ENCODE results near the gene MUC16.
"Not testable (repeated sequence)": the region's sequence is repeated elsewhere in the genome, so short reads cannot be mapped to it uniquely, and the experiment has no call there.

Gene MUC16

DNA sequence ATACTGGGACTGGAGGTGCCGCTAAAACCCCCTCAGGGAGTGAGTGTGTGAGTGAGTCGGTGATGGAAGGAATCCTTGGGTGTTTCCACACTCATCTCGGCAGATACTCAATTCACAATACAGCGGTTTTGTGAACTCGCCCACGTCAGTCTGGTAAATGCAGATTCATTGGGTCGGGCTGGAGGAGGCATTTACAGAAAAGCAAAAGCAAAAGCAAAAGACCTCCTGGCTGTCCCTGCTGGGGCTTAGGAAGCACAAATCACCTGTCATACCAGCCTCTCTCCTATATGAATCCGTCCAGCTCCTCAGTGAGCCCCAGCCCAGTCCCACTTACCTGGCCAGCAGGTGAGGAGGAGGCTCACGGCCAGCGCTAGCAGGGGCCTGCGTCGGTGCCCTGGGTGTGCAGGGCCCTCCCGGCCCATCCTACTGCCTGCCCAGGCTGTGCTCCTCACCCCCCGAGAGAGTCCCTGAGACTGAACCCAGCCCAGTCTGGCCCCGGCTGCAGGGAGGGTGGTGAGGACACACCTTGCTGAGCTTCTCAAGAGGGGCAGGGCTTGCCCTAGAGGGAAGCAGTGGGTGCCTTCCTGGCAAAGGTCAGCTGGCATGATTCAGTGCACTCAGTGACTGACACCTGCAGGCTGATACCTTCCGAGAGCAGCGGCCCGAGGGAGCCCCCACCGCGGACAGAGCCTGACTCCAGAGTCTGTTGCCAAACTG is at the start of gene MUC16:
Gene MUC16, minus strand, starts transcription at position 475 of the 717 bp plus-strand sequence.
- DNase-seq = no peak

- DNase-seq = no peak
These were observed 48.9 kb upstream of the MUC16 start for GRCh38 chr19:9058905-9059667.

- DNase-seq = no peak
These were observed 47.5 kb upstream of the MUC16 start for GRCh38 chr19:9057505-9058258.

GRCh38 chr19:9056131-9056530 is 45.9 kb upstream of the MUC16 start:
- not testable (repeated sequence) for DNase-seq

GRCh38 chr19:9054765-9055164 is 44.6 kb upstream of the MUC16 start:
- DNase-seq = no peak

DNA sequence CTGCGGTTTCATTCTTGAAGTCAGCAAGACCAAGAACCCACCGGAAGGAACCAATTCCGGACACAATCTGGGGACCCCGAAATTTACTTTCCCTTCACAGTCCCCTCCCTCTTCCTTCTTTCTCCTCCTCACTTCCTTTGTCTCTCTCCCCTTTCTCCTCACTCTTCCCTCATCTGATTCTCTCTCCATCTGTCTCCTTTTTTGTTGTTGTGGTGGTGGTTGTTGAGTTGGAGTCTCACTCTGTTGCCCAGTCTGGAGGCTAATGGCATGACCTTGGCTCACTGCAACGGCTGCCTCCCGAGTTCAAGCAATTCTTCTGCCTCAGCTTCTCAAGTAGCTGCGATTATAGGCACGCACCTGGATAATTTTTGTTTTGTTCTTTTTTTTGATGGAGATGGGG is 44.0 kb upstream of the MUC16 start:
- DNase-seq = no peak

GRCh38 chr19:9053674-9054073 is 43.5 kb upstream of the MUC16 start:
- not testable (repeated sequence) for DNase-seq

GRCh38 chr19:9052894-9053293 is 42.7 kb upstream of the MUC16 start:
- no peak for DNase-seq

- DNase-seq = no peak
These were observed 36.5 kb upstream of the MUC16 start for GRCh38 chr19:9046694-9047093.

DNA sequence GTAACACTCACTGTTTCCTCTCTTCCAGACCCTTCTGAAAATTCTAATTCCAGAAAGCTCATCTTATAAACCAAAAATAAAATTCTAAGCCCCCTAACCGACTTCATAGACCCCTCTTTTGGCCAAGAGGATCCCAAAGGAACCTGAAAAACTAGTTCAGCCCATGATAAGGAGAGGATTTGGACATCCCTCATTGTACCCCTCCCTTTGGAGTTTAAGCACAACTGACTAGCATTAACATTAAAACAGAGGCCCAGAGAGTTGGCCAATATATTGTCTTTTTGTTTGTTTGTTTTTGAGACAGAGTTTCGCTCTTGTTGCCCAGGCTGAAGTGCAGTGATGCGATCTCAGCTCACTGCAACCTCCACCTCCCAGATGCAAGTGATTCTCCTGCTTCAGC is 34.2 kb upstream of the MUC16 start:
- DNase-seq = no peak

DNA sequence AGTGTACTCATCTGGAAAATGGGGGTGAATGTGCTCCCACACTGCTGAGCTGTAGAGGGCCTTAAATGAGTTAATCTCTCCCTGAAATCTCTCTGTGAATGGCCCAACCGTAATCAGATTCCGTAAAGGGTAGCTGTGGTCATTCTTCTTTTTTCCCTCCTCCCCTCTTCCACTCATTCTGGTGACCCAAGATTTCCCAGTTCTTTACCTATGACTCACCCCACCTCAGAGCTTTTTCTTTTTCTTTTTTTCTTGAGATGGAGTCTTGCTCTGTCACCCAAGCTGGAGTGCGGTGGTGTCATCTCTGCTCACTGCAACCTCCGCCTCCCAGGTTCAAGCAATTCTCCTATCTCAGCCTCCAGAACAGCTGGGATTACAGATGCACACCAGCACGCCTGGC is 33.3 kb upstream of the MUC16 start:
- DNase-seq = no peak

DNA sequence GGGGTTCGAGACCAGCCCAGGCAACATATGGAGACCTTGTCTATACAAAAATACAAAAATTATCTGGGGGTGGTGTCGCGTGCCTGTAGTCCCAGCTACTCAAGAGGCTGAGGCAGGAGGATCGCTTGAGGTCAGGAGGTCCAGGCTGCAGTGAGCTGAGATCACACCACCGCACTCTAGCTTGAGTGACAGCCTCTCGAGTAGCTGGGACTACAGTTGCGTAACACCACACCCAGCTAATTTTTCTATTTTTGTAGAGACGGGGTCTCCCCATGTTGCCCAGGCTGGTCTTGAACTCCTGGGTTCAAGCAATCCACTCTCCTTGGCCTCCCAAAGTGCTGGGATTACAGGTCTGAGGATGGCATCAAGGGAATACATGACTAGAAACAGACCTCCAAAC is 30.8 kb upstream of the MUC16 start:
- DNase-seq = no peak

DNA sequence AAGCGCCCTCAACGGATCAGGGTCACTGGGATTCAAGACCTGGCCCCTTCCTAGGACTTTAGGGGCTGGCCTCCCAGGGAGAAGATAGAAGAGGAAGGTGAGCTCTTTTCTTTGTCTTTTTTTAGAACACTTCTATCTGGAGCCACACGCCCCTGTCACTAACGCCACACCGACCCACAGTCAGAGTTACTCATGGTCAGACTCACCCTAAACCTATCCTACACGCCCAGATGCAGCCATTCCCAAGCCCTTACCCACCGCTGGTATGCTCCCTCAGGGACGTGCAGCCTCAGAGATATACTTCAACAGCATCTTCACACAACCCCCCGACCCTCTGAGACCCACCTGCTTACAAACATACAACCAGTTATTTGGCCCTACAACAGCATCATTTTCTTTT is 29.9 kb upstream of the MUC16 start:
- DNase-seq = no peak

DNA sequence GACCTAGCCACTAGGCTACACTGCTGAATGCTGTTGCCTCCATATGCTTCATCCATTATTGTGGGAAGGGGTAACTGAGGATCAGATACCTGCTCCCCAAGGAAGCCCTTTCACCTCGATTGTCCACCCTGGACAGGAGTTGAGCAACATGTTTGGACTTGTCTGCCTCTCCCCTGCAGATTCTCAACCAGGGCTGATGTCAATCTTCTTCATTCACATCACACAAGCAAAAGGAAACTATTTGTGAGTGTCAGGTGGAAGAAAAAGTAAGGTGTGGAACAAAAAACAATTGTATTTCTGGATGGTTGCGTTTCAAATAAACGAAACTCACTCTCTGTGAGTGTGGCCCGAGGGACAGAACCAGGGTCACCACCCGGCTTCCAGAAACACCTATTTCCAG is 29.5 kb upstream of the MUC16 start:
- DNase-seq = no peak

- DNase-seq = no peak
These were observed 27.3 kb upstream of the MUC16 start for GRCh38 chr19:9037400-9038062.

DNA sequence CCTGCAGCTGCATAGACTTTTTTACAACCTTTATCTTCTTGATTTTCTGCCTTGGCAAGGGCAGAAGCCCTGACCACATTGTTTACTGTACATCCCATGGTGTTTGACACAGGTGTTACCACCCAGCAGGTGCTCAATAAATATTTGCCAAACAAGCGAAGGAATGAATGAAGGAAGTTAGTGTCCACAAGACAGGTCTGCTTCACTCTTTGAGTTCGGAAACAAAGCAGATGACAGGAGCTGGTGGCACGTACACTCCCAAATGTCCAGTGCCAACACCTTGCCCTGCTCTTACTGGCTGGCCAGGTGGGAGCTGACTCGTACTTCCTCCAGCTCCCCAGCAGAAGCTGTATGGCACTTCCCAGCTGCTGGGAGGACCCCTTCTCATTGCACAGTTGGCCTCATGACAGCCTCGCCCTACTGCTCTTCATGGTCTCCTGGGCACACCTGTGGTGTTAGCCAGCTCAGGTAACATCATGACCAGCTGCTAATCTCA is 22.0 kb upstream of the MUC16 start:
- DNase-seq = no peak

- no peak for DNase-seq
These were observed 8.1 kb upstream of the MUC16 start for GRCh38 chr19:9018163-9018875.

GRCh38 chr19:9014803-9015202 is 4.6 kb upstream of the MUC16 start:
- DNase-seq = no peak

DNA sequence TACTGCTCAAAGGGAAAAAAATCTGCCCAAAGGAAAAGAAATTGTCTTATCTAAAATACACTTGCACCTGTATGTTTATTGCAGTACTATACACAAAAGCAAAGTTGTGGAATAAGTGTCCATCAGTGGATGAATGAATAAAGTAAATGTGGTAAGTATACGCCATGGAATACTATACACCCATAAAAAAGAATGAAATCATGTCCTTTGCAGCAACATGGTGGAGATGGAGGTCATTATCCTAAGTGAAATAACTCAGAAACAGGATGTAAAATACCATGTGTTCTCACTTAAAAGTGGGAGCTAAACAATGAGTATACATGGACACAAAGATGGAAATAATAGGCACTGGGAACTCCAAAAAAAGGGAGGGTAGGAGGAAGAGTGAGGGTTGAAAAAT is 3.8 kb upstream of the MUC16 start:
- DNase-seq = no peak

DNA sequence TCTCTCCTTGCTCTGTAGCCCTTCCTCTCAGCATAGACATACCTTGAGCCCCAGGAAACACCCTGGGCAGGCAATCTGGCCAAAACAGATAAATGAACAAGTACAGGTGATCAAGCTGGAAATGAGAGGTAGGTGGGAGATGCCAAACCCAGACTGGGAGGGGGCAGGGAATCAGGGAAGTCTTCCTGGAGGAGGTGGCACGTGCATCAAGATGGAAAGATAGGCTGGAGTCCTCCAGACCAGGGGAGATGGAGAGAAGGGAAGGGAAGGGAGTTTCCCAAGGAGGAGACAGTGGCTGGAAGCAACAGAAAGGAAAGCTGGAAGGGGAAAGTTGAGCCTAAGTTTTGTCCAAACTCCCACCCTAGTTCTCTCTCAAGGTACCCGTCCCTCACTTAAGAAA is 1.7 kb upstream of the MUC16 start:
- no peak for DNase-seq

DNA sequence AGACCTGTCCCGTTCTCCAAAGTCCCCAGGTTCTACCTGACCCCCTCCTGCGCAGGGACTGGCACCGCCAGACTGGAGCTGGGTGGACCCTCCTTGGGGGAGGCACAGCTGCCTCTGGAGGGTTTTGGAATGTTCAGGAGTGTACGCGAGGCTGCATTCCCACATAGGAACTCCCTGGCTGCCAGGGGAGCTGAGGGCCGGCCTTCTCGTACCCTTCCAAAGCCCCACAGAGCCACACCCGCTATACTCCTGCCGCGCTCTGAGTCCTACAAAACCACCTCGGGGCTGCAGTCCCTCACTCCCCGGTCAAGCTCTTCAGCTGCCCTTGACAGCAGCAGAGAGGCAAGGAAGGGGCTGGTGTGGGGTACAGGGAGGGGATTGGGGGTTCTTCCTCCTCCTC is 484 bp upstream of the MUC16 start:
- no peak for DNase-seq

GRCh38 chr19:9009431-9009830 is 778 bp downstream of the MUC16 start:
- DNase-seq = no peak
